Kasumi-1 (cell line): ENCODE measurements around the gene TTLL9.
A peak's percentile ranks its signal among the peaks of the same experiment; 100 is the strongest.
"Not testable (repeated sequence)": the region's sequence is repeated elsewhere in the genome, so short reads cannot be mapped to it uniquely, and the experiment has no call there.

Experiments
- DNase-seq, 2 experiments: peaks; one replicate each; lab custom pipeline; 2025; lab: John Stamatoyannopoulos, UW

TTLL9 gene

DNA sequence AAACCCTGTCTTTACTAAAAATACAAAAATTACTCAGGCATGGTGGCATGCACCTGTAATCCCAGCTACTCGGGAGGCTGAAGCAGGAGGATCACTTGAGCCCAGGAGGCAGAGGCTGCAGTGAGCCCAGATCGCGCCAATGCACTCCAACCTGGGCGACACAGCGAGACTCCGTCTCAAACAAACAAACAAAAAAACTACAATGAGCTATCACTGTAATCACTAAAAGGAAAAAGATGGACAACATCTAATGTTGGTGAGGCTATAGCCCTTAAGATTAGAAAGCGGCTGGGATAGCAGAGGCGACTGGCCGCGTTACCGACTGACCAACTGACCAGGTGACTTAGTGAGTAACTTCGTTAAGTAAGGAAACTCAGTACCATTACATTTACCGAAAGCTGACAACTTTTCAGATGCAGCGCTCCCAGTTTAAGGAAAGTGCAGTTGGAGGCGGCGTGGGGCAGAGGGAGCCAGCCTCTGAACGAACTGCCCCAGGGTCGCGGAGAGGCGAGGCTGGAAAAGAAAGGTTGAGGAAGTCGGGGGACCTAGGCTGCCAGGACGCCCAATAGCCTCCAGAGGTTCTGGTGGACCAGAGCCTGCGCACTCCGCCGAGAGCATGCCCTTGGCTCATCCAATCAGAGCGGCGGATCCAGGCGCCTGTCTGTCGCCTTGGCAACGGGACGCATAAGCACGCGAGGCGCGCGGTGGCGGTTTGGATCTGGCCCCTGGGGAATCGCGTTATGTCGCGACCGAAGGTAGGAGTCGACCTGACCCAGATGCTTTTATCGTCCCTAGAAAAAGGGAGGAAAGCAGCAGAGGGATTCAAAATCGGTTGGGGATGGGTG is 8.9 kb downstream of the TTLL9 start:
- peak; percentile 79 to 87 for DNase-seq

DNA sequence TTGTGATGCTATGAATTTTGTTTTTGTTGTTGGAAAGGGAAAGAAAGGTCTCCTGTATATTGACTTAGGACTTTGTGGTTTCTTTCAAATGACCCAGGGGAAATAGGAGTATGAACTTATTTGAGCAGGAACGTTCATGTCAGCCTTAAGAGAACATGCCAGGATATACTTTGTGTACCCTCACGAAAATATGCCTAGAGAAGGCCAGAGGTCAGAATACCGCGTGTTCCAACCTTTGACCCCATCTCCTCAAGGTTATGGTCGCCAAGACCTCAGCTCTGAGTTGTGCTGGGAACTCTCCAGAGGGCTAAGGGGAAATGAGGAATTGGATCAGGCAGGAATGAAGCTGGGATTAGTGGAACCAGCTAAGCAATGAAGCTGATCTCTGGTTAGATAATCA is 11.5 kb downstream of the TTLL9 start:
- DNase-seq, result no peak

DNA sequence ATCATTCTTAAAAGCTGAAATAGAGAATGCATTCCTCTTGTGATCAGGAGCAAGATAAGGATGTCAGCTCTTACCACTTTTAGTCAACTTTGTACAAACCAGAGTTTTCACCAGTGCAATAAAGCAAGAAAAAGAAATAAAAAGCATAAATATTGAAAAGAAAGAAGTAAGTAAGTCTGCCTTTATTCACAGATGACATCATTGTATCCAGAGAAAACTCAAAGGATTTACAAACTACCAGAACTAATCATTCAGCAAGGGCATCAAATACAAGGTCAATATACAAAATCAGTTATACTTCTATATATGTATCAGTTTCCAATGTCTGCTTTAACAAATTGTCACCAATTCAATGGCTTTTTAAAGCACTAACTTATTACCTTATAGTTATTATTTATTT is 13.4 kb downstream of the TTLL9 start:
- no peak for DNase-seq

DNA sequence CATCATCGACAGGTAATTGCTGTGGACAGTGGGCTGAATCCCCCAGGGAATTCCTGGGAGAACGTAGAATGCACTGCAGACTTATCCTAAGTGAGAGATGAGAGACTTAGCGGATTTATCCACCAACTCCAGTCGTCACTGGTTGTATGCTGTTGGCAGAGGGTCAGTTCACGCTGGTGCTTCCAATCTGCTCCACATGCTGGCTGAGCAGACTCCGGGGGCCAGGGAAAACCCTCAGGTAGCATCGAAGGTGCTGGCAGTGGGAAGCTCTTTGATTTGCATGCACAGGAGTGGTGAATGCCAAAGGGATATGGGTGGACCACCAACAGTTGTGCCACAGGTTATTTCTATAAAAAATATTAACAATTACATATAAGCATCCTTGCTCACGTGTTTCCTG is 20.2 kb downstream of the TTLL9 start:
- DNase-seq, result no peak

DNA sequence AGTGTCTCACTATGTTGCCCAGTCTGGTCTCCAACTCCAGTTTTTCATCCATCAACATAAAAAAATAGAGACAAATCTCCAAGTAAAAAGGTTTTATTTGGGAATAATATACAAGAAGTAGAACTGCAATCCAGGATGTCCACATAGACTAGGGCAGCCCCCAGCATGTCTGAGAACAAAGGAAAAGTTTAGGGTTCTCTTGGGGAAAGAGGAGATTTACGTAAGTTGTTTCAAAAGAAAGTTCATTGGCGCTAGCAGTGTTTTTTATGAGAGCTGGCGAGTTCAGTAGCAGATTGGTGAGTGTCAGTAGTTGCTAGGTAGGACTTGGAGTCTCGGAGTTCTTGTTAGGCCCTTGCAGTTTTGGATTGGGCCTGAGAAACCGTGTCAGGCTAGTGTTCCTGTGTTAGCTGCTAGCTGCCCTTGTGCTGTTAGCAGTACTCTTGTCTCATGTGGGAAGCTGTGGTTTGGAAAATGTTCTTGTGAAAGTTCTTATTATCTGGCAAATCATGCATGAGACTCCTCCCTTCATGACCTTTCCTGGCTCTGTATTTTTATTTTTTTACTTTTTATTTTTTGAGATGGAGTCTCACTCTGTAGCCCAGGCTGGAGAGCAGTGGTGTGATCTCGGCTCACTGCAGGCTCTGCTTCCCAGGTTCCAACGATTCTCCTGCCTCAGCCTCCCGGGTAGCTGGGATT is 24.7 kb downstream of the TTLL9 start:
- peak; percentile 4 to 5 for DNase-seq

DNA sequence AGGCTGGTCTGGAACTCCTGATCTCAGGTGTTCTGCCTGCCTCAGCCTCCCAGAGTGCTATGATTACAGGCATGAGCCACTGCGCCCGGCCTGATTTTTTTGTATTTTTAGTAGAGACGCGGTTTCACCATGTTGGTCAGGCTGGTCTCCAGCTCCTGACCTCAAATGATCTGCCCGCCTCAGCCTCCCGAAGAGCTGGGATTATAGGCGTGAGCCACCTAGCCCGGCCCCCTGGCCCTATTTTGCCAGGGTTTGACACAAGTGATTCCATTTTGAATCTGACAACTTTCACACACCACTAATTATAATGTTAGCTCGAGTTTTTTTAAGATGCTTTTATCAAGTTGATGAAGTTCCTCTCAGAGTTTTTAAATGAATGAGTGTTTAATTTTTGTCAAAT is 25.6 kb downstream of the TTLL9 start:
- DNase-seq, result no peak

DNA sequence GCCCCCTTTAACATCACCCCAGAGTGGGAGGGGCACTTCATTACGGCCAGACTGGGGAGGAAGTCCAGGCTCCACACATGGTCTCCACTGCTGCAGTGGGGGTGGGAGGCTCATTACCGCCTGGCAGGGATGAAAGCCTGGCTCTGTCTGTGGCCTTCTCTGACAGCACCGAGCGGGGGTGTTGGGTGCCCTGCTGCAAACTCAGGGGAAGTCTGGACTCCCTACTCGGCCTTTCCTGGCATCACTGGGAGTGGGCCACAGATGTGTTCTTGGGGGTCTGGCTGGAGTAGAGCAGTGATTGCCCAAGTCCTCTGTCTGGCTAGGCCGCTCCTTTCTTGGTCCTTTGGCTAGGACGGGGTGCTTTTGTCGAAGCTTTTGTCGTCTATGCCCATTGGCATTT is 27.1 kb downstream of the TTLL9 start:
- no peak for DNase-seq

DNA sequence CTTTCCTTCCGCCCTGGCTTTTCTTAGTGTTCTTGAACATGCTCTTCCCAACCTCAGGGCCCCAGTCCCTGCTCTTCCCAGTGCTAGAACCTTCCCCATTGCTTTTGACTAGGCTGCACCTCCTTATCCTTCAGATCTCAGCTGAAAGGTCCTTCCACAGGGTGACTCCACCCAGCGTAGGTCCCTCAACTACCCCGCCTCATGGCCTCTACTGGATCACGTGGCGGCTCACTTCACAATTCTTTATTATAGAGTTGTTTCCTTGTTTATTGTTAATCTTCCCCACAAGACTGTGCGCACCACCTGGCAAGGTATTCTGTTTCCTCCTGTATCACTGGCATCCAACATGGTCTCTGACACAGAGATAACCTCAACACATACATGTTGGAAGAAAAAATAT is 31.2 kb downstream of the TTLL9 start:
- no peak for DNase-seq

DNA sequence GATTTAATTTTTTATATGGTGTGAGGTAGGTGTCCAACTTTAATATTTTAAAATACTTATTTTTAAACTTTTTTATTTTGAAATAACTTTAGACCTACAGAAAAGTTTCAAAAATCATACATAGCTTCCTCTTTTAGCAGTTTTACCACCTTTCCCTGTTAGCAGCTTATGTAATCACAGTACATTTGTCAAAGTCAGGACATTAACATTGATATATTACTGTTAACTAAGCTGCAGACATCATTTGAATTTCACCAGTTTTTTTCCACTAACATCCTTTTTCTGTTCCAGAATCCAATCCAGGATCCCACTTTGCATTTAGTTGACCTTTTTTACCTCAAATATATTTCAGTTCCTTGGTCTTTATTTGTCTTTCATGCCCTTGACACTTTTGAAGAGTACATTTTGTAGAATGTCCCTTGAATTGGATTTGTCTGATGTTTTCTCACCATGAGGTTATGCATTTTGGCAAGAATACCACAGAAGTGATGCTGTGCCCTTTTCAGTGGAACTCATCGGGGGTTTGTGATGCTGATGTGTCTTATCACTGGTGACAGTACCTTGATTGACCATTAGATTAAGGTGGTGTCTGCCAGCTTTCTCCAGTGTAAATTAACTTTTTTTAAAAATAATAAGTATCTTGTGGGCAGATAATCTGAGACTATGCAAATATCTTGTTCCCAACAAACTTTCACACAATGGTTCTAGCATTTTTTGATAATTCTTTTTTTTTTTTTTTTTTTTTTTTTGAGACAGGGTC is 33.4 kb downstream of the TTLL9 start:
- DNase-seq, result no peak

DNA sequence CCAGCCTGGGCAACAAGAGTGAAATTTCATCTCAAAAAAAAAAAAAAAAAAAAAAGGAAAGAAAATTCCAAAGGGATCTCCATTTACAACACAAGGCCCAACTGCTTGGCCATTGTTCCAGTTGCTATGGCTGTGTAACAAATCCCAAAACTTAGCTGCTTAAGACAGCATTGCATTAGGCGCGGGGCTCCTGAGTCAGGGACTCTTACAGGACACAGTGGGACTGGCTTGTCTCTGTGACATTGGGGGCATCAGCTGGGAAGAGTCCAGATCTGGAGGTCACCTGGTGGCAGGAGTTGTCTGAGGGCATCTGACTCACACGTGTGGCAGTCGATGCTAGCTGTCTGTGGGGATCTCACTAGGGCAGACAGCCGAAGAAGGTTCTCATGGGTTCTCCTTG is 35.6 kb downstream of the TTLL9 start:
- DNase-seq, result no peak

DNA sequence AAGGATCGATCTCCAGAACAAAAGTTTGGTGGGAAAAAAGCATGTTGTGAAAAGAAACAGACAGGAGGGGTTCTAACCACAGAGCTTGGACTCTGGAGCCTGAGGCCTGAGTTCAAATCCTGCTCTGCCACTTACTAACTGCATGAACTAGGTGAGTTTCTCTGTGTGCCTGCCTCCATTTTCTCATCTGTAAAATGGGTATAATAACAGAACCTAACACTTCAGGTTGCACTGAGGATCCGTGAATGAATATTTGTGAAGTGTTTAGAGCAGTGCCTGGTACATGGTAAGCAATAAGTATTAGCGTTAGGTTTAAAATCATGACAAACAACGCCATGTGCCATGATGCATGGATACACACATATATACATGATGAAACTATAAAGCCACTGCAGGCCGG is 36.6 kb downstream of the TTLL9 start:
- DNase-seq, result no peak

DNA sequence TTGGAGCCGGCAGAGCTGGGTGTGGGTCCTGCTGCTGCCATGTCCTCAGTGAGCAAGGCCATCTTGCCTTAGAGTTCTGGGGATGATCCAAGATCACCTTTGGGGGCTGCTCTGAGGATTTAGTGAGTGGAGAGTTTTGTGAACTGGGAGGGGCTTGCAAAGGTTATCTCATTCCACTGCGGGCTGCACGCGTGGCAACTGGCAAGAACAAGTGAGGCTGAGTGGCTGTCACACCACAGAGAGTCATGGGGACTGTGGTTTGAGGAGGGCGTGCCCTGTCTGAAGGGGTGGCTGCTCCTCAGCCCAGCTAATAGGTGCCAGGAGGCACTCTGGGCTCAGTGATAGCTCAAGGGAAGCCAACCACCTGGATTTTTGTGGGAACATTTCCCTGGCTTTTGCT is 37.6 kb downstream of the TTLL9 start:
- DNase-seq, result no peak

DNA sequence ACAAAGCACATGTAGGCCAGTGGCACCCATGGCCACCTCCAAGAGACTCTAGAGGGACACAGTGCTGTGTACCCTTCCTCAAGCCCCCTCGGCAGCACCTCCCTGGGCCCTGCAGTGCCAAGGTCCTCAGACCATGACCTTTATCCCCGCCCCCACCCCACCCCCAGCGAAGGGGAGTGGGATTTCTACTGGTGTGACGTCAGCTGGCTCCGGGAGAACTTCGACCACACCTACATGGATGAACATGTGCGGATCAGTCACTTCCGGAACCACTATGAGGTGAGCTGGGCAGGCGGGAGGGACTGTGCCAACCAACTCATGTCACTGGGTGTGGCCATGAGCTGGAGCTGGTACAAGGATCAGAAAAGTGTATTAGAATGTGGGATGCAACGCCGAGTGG is 38.0 kb downstream of the TTLL9 start:
- no peak for DNase-seq

DNA sequence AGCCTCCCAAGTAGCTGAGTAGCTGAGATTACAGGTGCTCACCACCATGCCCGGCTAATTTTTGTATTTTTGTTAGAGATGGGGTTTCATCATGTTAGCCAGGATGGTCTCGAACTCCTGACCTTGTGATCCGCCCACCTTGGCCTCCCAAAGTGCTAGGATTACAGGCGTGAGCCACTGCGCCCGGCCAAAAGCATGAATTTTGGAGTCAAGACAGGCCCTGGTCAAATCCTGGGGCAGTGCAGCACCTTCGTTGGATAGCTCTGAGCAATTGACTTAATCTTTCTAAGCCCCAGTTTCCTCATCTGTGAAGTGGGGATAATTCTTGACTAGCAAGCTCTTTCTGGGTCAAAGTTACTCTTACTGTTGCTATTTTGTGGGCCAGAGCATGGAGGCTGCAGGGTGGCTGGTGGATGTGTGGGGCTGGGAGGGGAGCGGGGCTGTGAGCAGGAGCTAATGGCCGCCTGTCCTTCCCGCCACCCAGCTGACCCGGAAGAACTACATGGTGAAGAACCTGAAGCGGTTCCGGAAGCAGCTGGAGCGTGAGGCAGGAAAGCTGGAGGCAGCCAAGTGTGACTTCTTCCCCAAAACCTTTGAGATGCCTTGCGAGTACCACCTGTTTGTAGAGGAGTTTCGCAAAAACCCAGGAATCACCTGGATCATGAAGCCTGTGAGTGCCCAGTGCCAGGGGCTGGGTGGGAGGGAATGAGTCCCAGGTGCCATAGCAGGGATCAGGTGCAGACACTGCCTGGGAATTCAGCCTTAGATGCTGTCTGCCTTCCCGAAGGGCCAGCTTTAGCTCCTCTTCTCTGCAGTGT is 39.0 kb downstream of the TTLL9 start:
- no peak for DNase-seq

DNA sequence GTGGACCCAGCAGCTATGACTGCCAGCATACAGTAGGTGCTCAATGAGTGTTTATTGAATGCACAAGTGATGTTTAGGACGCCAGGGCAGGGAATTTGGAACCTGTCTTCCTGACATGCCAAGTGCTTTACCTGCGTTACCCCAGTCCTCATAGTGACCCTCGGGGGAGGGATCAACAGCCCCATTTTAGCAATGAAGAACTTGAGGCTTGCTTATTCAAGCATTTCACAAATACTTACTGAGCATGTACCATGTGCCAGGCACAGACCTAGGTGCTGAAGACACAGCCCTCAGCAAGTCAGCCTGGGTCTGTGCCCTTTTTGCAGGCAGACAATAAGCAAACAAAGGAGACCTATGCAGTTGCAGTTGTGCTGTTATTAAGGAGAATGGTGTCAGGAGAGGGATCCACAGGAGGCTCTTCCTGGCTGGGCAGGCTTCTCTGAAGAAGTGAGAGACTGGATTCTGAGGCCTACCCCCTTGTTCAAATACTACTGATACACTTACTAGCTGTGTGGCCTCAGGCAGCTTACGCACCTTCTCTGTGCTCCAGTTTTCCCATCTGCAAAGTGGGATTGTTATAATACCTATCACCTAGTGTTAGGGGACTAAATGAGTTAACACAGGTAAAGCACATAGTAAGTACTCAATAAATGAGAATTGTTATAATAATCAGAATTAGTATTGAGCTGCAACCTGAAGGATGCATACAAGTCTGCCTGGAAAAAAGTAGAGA is 39.8 kb downstream of the TTLL9 start:
- no peak for DNase-seq

DNA sequence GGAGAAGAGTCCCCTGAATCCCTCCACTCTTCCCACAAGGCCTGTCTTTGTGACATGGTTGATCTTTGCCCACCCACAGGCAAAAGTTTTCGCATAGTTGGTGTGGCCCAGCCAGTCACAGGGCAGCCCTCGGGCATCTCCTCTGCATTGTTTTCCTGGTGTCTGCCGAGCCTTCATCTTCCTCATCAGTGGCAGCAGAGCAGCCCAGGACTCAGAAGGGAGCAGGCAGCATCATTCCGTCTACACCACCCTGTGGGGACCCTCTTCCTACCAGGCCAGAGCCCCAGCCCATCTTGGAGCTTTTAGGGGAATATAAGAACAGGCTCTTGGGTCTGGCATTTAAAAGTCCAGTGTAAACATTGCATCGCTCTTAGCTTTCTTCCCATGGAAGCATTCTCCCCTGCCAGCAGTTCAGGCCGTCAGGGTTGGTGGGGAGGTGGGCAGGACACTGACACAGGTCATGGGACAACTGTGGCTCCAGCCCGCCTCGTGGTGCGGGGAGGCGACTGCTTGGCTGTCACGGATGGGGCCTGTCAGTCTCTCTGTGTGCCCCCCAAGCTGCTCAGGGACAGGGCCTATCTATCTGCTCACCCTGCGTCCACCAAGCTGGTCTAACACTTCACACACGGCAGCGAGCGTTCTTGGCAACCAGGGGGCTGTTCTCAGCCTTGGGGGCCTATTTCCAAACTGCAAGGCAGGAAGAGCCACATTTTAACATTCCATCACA is 43.2 kb downstream of the TTLL9 start:
- DNase-seq, result no peak

DNA sequence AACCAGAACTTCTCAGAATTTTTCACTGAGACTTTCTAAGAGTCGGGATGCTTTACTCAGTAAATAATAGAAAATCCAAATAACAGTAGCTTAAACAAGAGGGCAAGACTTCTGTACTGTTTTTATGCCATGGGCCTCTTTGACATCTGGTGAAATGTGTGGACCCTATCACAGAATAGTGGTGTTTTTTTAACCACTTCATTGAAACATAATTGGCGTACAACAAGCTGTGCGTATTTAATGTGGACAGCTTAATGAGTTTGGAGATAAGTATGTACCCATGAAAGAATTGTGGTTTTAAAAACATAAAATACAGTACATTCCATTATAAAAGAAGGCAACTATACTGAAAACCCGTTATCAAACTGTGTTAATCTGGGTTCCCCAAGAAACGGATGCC is 43.7 kb downstream of the TTLL9 start:
- DNase-seq, result no peak

DNA sequence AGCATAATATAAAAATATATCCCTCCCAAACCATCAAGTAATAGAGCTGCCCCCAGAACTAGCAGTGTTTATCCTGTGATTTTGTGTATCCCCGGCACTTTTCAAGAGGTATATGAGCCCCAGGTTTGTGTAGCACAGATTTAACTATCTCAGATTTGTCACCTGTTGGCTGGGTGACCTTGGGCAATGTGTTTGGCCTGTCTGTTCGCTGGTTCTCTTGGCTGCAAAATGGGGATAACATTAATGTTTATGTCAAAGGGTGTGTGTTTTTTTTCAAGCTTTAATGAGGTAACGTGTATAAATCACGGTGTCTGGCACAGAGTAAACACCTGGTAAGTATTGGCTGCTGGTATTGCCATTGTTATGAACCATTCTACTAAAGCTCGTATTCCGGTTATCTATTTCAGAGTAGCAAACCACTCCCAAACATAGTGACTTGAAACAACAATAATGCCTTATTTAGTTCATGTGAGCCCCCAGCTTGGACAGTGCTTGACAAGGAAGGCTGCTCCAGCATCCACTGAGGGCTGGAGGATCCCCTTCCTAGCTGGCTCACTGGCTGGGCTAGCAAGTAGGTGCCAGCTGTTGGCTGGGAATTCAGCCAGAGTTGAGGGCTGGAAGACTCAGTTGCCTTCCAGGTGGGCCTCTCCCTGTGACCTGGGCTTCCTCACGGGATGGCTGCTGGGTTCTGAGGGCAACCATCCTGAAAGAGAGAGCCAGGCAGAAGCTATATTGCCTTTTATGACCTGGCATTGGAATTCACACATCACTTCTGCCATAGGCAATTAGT is 45.3 kb downstream of the TTLL9 start:
- DNase-seq, result no peak

DNA sequence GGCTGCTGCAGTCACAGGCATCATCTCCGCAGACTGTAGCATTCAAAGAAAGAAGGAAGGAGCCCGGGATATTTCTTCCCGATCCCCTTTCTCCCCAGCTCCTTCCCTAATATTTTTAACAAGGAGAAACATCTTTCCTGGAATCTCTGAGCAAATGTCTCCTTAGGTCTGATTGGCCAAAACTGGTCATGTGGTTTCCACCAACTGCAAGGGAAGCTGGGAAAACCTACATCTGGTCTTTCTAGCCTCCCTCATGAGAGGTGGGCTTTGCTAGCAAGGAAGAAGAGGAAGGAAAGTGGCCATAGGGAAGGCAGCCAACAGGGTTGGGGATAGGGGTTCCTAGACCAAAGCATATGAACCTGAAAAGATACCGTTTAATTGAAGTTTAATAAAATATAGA is 46.3 kb downstream of the TTLL9 start:
- no peak for DNase-seq

DNA sequence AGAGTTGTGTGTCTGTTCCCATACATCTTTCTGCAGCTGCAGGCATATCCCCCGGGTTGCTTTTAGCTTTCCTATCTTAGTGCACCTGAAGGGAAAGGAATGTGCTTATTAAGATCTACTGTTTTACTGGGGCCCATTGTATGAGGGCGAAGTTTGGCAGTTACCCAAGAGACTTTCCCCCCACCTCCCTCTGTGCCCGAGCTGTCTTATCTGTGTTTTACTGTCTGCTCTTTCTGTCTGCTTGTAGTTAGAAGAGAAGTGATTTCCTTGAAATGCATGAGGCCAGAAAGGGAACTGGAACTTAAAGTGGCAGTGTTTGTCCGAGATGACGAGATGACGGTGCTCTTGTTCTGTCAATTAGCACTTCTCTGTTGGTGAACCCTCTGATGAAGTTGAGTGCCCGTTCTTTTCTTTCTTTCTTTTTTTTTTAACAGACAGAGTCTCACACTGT is 47.6 kb downstream of the TTLL9 start:
- DNase-seq, result not testable (repeated sequence)
